Activated CD8-positive, alpha-beta T cell treated with anti-CD3 and anti-CD28 coated beads for 36 hours (primary cell): ENCODE data around the gene SPSB2. TPM values are rescaled to one million over a fixed set of nuclear protein-coding genes. Genes with fewer than 3 reads are reported as not detected.
"Not testable (repeated sequence)": the region's sequence is repeated elsewhere in the genome, so short reads cannot be mapped to it uniquely, and the experiment has no call there.

ENCODE experiments used
- ATAC-seq: fragments of 200-7000 bp; cut with Tn5 transposase; one replicate; pipeline ENCODE4 v1.10.0; 2021; ENCODE audit warnings: mild to moderate bottlenecking, moderate library complexity
- CTCF ChIA-PET: fragments of 350-600 bp; sonication (Branson Sonifier 250); formaldehyde crosslinking; loops from one replicate; lab custom pipeline; 2021; ENCODE audit warnings: antibody characterized with exemption; lab: Charles Lee
- POLR2A ChIA-PET: fragments of 350-600 bp; sonication (Branson Sonifier 250); formaldehyde crosslinking; loops from one replicate; lab custom pipeline; 2021; ENCODE audit warnings: antibody characterized with exemption; lab: Charles Lee
- DNase-seq: peaks from one replicate; pipeline ENCODE4 v3.0.0-alpha.2; 2020
- H3K27ac Mint-ChIP-seq: one replicate; pipeline ENCODE4 v1.8.0; 2021; ENCODE audit warnings: mild to moderate bottlenecking, mixed read lengths
- H3K27me3 Mint-ChIP-seq: one replicate; pipeline ENCODE4 v1.8.0; 2021; ENCODE audit warnings: mixed read lengths
- H3K36me3 Mint-ChIP-seq: one replicate; pipeline ENCODE4 v1.8.0; 2021; ENCODE audit warnings: low read depth, mixed read lengths
- H3K4me1 Mint-ChIP-seq: one replicate; pipeline ENCODE4 v1.8.0; 2021; ENCODE audit warnings: low read depth, mixed read lengths
- H3K4me3 Mint-ChIP-seq: one replicate; pipeline ENCODE4 v1.8.0; 2021; ENCODE audit warnings: mild to moderate bottlenecking, moderate library complexity, mixed read lengths
- H3K9me3 Mint-ChIP-seq: one replicate; pipeline ENCODE4 v1.8.0; 2021; ENCODE audit warnings: mixed read lengths
- CTCF ChIP-seq: fragments of 200-600 bp; IDR thresholded peaks from one replicate; pipeline ENCODE4 v1.8.0; 2022; ENCODE audit warnings: antibody characterized with exemption, mild to moderate bottlenecking
- intact Hi-C: fragments of 100-400 bp; cut with micrococcal nuclease; formaldehyde crosslinking; loops from one replicate; pipeline ENCODE4 v1.10.0; 2022
- total RNA-seq, 2 experiments: library from RNA; stranded (reverse); gene quantifications; one replicate each; pipeline ENCODE4 v1.2.3, GENCODE V29; 2021

Gene SPSB2
- total RNA-seq, 2 experiments from 2014 or later, result 2.2 to 2.6 TPM

DNA sequence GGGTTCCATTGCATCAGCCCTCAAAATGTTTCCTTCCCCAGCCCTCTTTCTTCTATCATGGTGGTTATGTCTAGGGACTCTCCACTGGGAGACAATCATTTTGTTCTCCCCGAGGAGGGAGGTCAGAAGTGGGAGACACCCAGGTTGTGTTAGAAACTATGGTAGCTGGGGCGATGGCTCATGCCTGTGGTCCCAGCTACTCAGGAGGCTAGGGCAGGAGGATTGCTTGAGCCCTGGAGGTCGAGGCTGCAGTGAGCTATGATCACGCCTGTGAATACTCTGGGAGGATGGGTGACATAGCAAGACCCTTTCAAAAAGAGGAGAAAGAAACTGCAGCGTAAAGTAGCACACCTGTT, 18.5 kb upstream of the SPSB2 start:
- Mint-ChIP-seq H3K9me3 (no peaks in the 10 kb centered on the region), H3K27me3 (no peaks in the 10 kb centered on the region), H3K4me1 (peaks cover 16% of the 10 kb centered on the region), H3K36me3 (peaks cover 2% of the 10 kb centered on the region), H3K4me3 (peak overlapping the region; percentile 73), H3K27ac (peak overlapping the region; percentile 83)
- intact Hi-C loops, result no loop called here
- DNase-seq, result peak; percentile 31
- ATAC-seq, result peak; percentile 6
- no peak for TF ChIP-seq CTCF
- POLR2A ChIA-PET, result interaction anchor here (0.8 to 2.3 kb wide), 20 partner anchors 11 to 131 kb away, joined by 3 to 15 read pairs (median 4); partner anchors contain the start of genes C12orf57, LRRC23, RNU7-1 and SPSB2
- CTCF ChIA-PET, result interaction anchor here (0.6 to 2.8 kb wide), 29 partner anchors 7 to 218 kb away, joined by 3 to 41 read pairs (median 5); partner anchors contain the start of genes CDCA3, ENO2, LRRC23 and PTMS

DNA sequence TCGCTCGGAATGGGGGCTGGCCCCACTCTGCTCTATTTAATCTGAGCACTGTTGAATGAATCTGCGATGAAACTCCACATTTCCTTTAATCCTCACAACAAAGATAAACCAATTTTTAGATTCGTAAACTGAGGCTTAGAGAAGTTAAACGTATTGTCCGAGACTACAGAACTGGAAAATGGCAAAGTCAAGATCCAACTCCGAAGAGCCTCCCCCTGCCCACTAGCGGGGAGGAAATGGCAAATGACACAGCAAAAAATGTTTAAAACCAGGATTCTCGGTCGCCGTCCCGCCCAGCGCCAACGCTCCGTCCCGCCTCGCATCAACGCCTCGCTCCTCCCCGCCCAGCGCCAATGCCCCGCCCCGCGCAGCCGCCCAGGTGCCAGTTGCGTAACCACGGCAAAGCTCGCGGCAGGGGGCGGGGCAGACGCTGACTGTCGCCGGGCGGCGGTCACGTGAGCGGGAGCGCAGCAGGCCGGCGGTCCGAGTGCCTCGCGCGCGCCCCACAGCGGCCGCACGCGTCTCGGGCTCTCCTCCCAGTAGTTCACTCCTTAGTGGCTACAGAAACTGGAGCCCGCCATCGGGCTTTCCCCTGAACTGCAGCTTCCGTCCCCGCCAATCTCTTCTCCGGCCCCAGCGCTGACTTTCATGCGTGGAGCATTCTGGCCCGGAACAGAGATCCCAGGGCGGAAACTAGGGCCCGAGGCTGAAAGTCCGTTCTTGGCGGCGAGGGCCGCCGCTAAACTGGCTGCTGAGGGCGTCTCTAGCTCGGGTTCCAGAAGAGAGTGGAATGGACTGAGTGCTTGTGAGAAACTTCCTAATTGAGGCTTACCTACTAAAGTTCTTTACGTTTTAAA, 17.9 kb upstream of the SPSB2 start:
- CTCF ChIA-PET, result interaction anchor here (0.6 to 2.8 kb wide), 31 partner anchors 8 to 219 kb away, joined by 3 to 41 read pairs (median 5); partner anchors contain the start of genes CDCA3, ENO2, LRRC23 and PTMS
- intact Hi-C loops, result no loop called here
- H3K27me3 Mint-ChIP-seq, result no peaks in the 10 kb centered on the region
- H3K36me3 Mint-ChIP-seq, result peaks cover 2% of the 10 kb centered on the region
- peak overlapping the region; percentile 73 for H3K4me3 Mint-ChIP-seq
- peak; percentile 81 for TF ChIP-seq CTCF
- POLR2A ChIA-PET, result interaction anchor here (0.6 to 2.3 kb wide), 23 partner anchors 8 to 131 kb away, joined by 3 to 15 read pairs (median 4); partner anchors contain the start of genes C12orf57, LRRC23, RNU7-1 and SPSB2
- H3K9me3 Mint-ChIP-seq, result no peaks in the 10 kb centered on the region
- peak; percentile 99 for DNase-seq
- peak overlapping the region; percentile 91 for H3K27ac Mint-ChIP-seq
- H3K4me1 Mint-ChIP-seq, result peaks cover 16% of the 10 kb centered on the region
- peak; percentile 95 for ATAC-seq

- DNase-seq, intact Hi-C loops, H3K27me3 Mint-ChIP-seq, H3K36me3 Mint-ChIP-seq, CTCF ChIA-PET, H3K9me3 Mint-ChIP-seq, ATAC-seq: not testable (repeated sequence)
- Mint-ChIP-seq H3K4me3 (peak overlapping the region; percentile 73), H3K27ac (peak overlapping the region; percentile 91), H3K4me1 (peaks cover 16% of the 10 kb centered on the region)
- POLR2A ChIA-PET, result interaction anchor here (1.4 kb wide), 1 partner anchor 18 kb away, joined by 5 read pairs; no protein-coding TSS in a partner anchor
These were observed 16.9 kb upstream of the SPSB2 start for GRCh38 chr12:6889775-6890573.

- H3K4me3 Mint-ChIP-seq, intact Hi-C loops, ATAC-seq, CTCF ChIA-PET, H3K27ac Mint-ChIP-seq, DNase-seq, H3K36me3 Mint-ChIP-seq, H3K27me3 Mint-ChIP-seq, H3K9me3 Mint-ChIP-seq: not testable (repeated sequence)
- peaks cover 16% of the 10 kb centered on the region for H3K4me1 Mint-ChIP-seq
- POLR2A ChIA-PET, result interaction anchor here (1.4 kb wide), 1 partner anchor 17 kb away, joined by 5 read pairs; no protein-coding TSS in a partner anchor
These were observed 15.7 kb upstream of the SPSB2 start for GRCh38 chr12:6888794-6889193.

DNA sequence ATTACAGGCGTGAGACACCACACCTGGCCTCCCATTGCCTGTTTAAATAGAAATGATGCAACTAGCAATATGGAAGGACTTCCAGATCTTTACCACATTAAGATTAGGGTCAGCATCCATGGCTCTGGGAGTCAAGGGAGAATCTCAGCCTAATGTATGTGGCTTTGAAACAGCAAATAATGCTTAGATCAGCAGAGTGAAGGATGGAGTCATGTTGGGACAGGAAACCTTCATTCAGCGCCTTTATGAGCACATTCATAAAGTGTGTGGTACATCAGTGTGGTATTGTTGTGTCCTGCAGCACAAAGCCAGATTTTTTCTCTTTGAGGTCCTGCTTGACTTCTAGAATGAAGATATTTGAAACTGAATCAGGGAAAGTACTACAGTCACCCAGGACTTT, 15.3 kb upstream of the SPSB2 start:
- peaks cover 16% of the 10 kb centered on the region for H3K4me1 Mint-ChIP-seq
- no peak for TF ChIP-seq CTCF
- ChIA-PET CTCF (no interaction called here), POLR2A (interaction anchor here (1.1 kb wide), 1 partner anchor 16 kb away, joined by 4 read pairs; the partner anchor contains the start of gene SPSB2)
- DNase-seq (no peak), ATAC-seq (no peak)
- H3K27me3 Mint-ChIP-seq, result no peaks in the 10 kb centered on the region
- intact Hi-C loops, result no loop called here
- H3K27ac Mint-ChIP-seq, result no peak overlapping the region
- no peak overlapping the region for H3K4me3 Mint-ChIP-seq
- H3K9me3 Mint-ChIP-seq, result no peaks in the 10 kb centered on the region
- H3K36me3 Mint-ChIP-seq, result peaks cover 8% of the 10 kb centered on the region
